HEK293 (cell line): ENCODE data around the gene B4GALT4.

ENCODE experiments used
- CTCF ChIA-PET: fragments of 350-600 bp; formaldehyde crosslinking; extraction: SDS; loops from one replicate; lab custom pipeline; 2021; ENCODE audit warnings: antibody characterized with exemption; lab: Yijun Ruan, JAX
- POLR2A ChIA-PET: fragments of 300-600 bp; formaldehyde crosslinking; extraction: SDS; loops from one replicate; lab custom pipeline; 2020; ENCODE audit warnings: antibody characterized with exemption, inconsistent platforms; lab: Yijun Ruan, JAX
- H3K27ac ChIP-seq: fragments of 200-500 bp; sonication (Bioruptor generic); 2 replicates; pipeline ENCODE4 v1.5.1; 2014; ENCODE audit warnings: low read depth, low read length, control low read depth, inconsistent platforms; ENCODE audit errors: extremely low read depth
- H3K36me3 ChIP-seq, 2 experiments: fragments of 200-500 bp in 1 of 2; sonication (Bioruptor generic) in 1 of 2; 1 replicate in 1 of 2; 2 replicates in 1 of 2; pipeline ENCODE4 v1.5.1; 2014 to 2017; ENCODE audit warnings: inconsistent platforms in 2 of 2, low read length in 2 of 2; ENCODE audit not compliant: control insufficient read depth in 2 of 2, insufficient read depth in 1 of 2
- H3K4me1 ChIP-seq: fragments of 200-500 bp; sonication (Bioruptor generic); 2 replicates; pipeline ENCODE4 v1.5.1; 2014; ENCODE audit warnings: mild to moderate bottlenecking, low read length, inconsistent platforms; ENCODE audit not compliant: control insufficient read depth, insufficient read depth
- H3K4me3 ChIP-seq: 2 replicates; pipeline ENCODE4 v1.5.1; 2011; ENCODE audit warnings: low read depth, mild to moderate bottlenecking, control low read depth, low read length, moderate library complexity
- H3K9me3 ChIP-seq: fragments of 200-500 bp; sonication (Bioruptor generic); 2 replicates; pipeline ENCODE4 v1.5.1; 2014; ENCODE audit warnings: low read depth, low read length, inconsistent platforms; ENCODE audit not compliant: control insufficient read depth, insufficient read depth
- BCL11B ChIP-seq: fragments of 450-650 bp; formaldehyde crosslinking; IDR thresholded peaks from 2 replicates; pipeline ENCODE4 v1.5.1; 2016; ENCODE audit warnings: low read depth, missing biosample characterization, missing genetic modification characterization
- CTCF ChIP-seq: fragments of 450-650 bp; formaldehyde crosslinking; IDR thresholded peaks from 2 replicates; pipeline ENCODE4 v1.5.1; 2016; ENCODE audit warnings: missing biosample characterization, missing genetic modification characterization
- FEZF1 ChIP-seq: fragments of 450-650 bp; formaldehyde crosslinking; IDR thresholded peaks from 2 replicates; pipeline ENCODE4 v1.5.1; 2016; ENCODE audit warnings: missing biosample characterization, missing genetic modification characterization
- HOXD13 ChIP-seq: sonication (generic); formaldehyde crosslinking; IDR thresholded peaks from 2 replicates; pipeline ENCODE4 v1.8.0; 2022; ENCODE audit warnings: missing genetic modification reagents, borderline replicate concordance
- KLF7 ChIP-seq: fragments of 450-650 bp; formaldehyde crosslinking; IDR thresholded peaks from 2 replicates; pipeline ENCODE4 v1.5.1; 2016; ENCODE audit warnings: missing biosample characterization, missing genetic modification characterization, borderline replicate concordance
- PATZ1 ChIP-seq: fragments of 450-650 bp; formaldehyde crosslinking; IDR thresholded peaks from 2 replicates; pipeline ENCODE4 v1.5.1; 2016; ENCODE audit warnings: missing biosample characterization, missing genetic modification characterization
- PRDM4 ChIP-seq: fragments of 450-650 bp; formaldehyde crosslinking; IDR thresholded peaks from 2 replicates; pipeline ENCODE4 v1.5.1; 2017; ENCODE audit warnings: missing biosample characterization, missing genetic modification characterization
- SP7 ChIP-seq: fragments of 450-650 bp; formaldehyde crosslinking; IDR thresholded peaks from 2 replicates; pipeline ENCODE4 v1.5.1; 2016; ENCODE audit warnings: missing biosample characterization, missing genetic modification characterization
- WT1 ChIP-seq: fragments of 450-650 bp; formaldehyde crosslinking; IDR thresholded peaks from 2 replicates; pipeline ENCODE4 v1.5.1; 2016; ENCODE audit warnings: missing biosample characterization, missing genetic modification characterization
- ZBTB48 ChIP-seq: fragments of 450-650 bp; formaldehyde crosslinking; IDR thresholded peaks from 2 replicates; pipeline ENCODE4 v1.5.1; 2016; ENCODE audit warnings: missing biosample characterization, missing genetic modification characterization
- ZFP69B ChIP-seq: fragments of 450-650 bp; formaldehyde crosslinking; IDR thresholded peaks from 2 replicates; pipeline ENCODE4 v1.5.1; 2016; ENCODE audit warnings: missing biosample characterization, missing genetic modification characterization
- ZNF133 ChIP-seq: fragments of 450-650 bp; formaldehyde crosslinking; IDR thresholded peaks from 2 replicates; pipeline ENCODE4 v1.5.1; 2016; ENCODE audit warnings: missing biosample characterization, missing genetic modification characterization
- ZNF146 ChIP-seq: fragments of 450-650 bp; formaldehyde crosslinking; IDR thresholded peaks from 2 replicates; pipeline ENCODE4 v1.5.1; 2016; ENCODE audit warnings: missing biosample characterization, missing genetic modification characterization
- ZNF302 ChIP-seq: fragments of 450-650 bp; formaldehyde crosslinking; IDR thresholded peaks from 2 replicates; pipeline ENCODE4 v1.5.1; 2016; ENCODE audit warnings: missing biosample characterization, missing genetic modification characterization, low read depth
- ZNF571 ChIP-seq: fragments of 450-650 bp; formaldehyde crosslinking; IDR thresholded peaks from 2 replicates; pipeline ENCODE4 v1.5.0; 2017; ENCODE audit warnings: missing biosample characterization, missing genetic modification characterization
- ZNF621 ChIP-seq: fragments of 450-650 bp; formaldehyde crosslinking; IDR thresholded peaks from 2 replicates; pipeline ENCODE4 v1.5.1; 2017; ENCODE audit warnings: missing biosample characterization, missing genetic modification characterization
- ZNF626 ChIP-seq: fragments of 450-650 bp; sonication (Bioruptor Pico); formaldehyde crosslinking; IDR thresholded peaks from 2 replicates; pipeline ENCODE4 v1.5.1; 2018; ENCODE audit warnings: missing biosample characterization, missing genetic modification characterization, inconsistent platforms
- ZNF670 ChIP-seq: fragments of 450-650 bp; formaldehyde crosslinking; IDR thresholded peaks from 2 replicates; pipeline ENCODE4 v1.5.1; 2016; ENCODE audit warnings: missing biosample characterization, missing genetic modification characterization, low read depth
- ZNF747 ChIP-seq: fragments of 450-650 bp; formaldehyde crosslinking; IDR thresholded peaks from 2 replicates; pipeline ENCODE4 v1.5.1; 2016; ENCODE audit warnings: missing biosample characterization, missing genetic modification characterization
- ZNF76 ChIP-seq: fragments of 450-650 bp; formaldehyde crosslinking; IDR thresholded peaks from 2 replicates; pipeline ENCODE4; 2016; ENCODE audit warnings: low read depth, missing biosample characterization, missing genetic modification characterization, borderline replicate concordance

The B4GALT4 gene

GRCh38 chr3:119230071-119230470, 10.6 kb downstream of the B4GALT4 start (continued):
- TF ChIP-seq CTCF (tag by site-specific recombination), result no peak
- no peak for TF ChIP-seq ZFP69B
- TF ChIP-seq ZBTB48 (tag by site-specific recombination), result no peak
- no peak for TF ChIP-seq ZNF76
- no peak for TF ChIP-seq FEZF1 (tag by site-specific recombination)
- no peak for TF ChIP-seq ZNF747 (tag by site-specific recombination)
- TF ChIP-seq ZNF133 (tag by site-specific recombination), result no peak
- TF ChIP-seq BCL11B, result no peak

GRCh38 chr3:119229190-119229589, 11.5 kb downstream of the B4GALT4 start:
- POLR2A ChIA-PET, result no interaction called here
- no peak overlapping the region for H3K4me3 ChIP-seq
- no peaks in the 10 kb centered on the region for H3K9me3 ChIP-seq
- H3K4me1 ChIP-seq, result no peaks in the 10 kb centered on the region
- H3K36me3 ChIP-seq, result peaks cover 0 to 84% of the 10 kb centered on the region in 2 experiments; a peak in 2 of 3 replicates
- CTCF ChIA-PET, result no interaction called here
- H3K27ac ChIP-seq, result no peak overlapping the region
- TF ChIP-seq ZNF146 (tag by site-specific recombination), result peak; percentile 55
- TF ChIP-seq ZNF571 (tag by site-specific recombination), result no peak

GRCh38 chr3:119228373-119229145, 12.1 kb downstream of the B4GALT4 start:
- no peak overlapping the region for H3K27ac ChIP-seq
- H3K9me3 ChIP-seq, result no peaks in the 10 kb centered on the region
- no peak overlapping the region for H3K4me3 ChIP-seq
- ChIA-PET POLR2A (no interaction called here), CTCF (no interaction called here)
- H3K4me1 ChIP-seq, result no peaks in the 10 kb centered on the region
- no peak for TF ChIP-seq ZNF747 (tag by site-specific recombination)
- no peak for TF ChIP-seq ZNF670 (tag by site-specific recombination)
- TF ChIP-seq KLF7 (tag by site-specific recombination), result no peak
- TF ChIP-seq ZNF302 (tag by site-specific recombination), result no peak
- TF ChIP-seq PATZ1, result no peak
- no peak for TF ChIP-seq SP7 (tag by site-specific recombination)
- TF ChIP-seq ZNF621, result no peak
- no peak for TF ChIP-seq PRDM4 (tag by site-specific recombination)
- TF ChIP-seq HOXD13 (CRISPR knock-in tag), result no peak
- no peak for TF ChIP-seq WT1 (tag by site-specific recombination)
- no peak for TF ChIP-seq ZNF626
- peaks cover 0 to 84% of the 10 kb centered on the region in 2 experiments; a peak in 2 of 3 replicates for H3K36me3 ChIP-seq
